GM12878 (cell line): ENCODE data around the gene IKBKG.

ENCODE experiments used
- CHD4 ChIP-seq: fragments of 200-600 bp; sonication (generic); IDR thresholded peaks from 2 replicates; pipeline ENCODE4 v1.6.1; 2016; ENCODE audit warnings: mild to moderate bottlenecking
- NBN ChIP-seq: fragments of 450-650 bp; IDR thresholded peaks from 2 replicates; pipeline ENCODE4 v1.6.1; 2016
- ZZZ3 ChIP-seq: IDR thresholded peaks from 2 replicates; pipeline ENCODE4 v1.6.1; 2011; ENCODE audit warnings: low read depth; ENCODE audit not compliant: control insufficient read depth, insufficient read length

- no peak for TF ChIP-seq ZZZ3
- no peak for TF ChIP-seq CHD4
- TF ChIP-seq NBN, result no peak
These were observed 14.7 kb upstream of the IKBKG start for GRCh38 chrX:154532690-154533089.
